HepG2 (cell line): ENCODE data around the gene MYBPC2. TPM values are rescaled to one million over a fixed set of nuclear protein-coding genes. Genes with fewer than 3 reads are reported as not detected.

Experiments
- AKAP8 ChIP-seq: sonication (generic); formaldehyde crosslinking; IDR thresholded peaks from 2 replicates; pipeline ENCODE4 v1.5.1; 2020; ENCODE audit warnings: mild to moderate bottlenecking, missing genetic modification reagents
- CBX5 ChIP-seq: sonication (generic); formaldehyde crosslinking; IDR thresholded peaks from 2 replicates; pipeline ENCODE4 v1.4.0; 2020; ENCODE audit warnings: missing genetic modification reagents, borderline replicate concordance
- CHCHD3 ChIP-seq: sonication (generic); formaldehyde crosslinking; IDR thresholded peaks from 2 replicates; pipeline ENCODE4 v1.8.0; 2022; ENCODE audit warnings: mild to moderate bottlenecking, missing genetic modification reagents, moderate library complexity
- ETV6 ChIP-seq: sonication (generic); formaldehyde crosslinking; conservative IDR thresholded peaks from 2 replicates; pipeline ENCODE4 v1.4.0; 2020; ENCODE audit warnings: missing genetic modification reagents
- FOXA1 ChIP-seq, 2 experiments: fragments of 450-650 bp in 1 of 2; sonication (generic) in 1 of 2; formaldehyde crosslinking in 1 of 2; IDR thresholded peaks; 2 replicates each; pipeline versions ENCODE4 v1.4.0 to v1.6.1; 2016 to 2020; ENCODE audit warnings: missing genetic modification reagents in 1 of 2
- NR1H2 ChIP-seq: sonication (generic); formaldehyde crosslinking; IDR thresholded peaks from 2 replicates; pipeline ENCODE4 v1.8.1; 2022; ENCODE audit warnings: low read depth, missing genetic modification reagents, borderline replicate concordance
- ONECUT2 ChIP-seq: sonication (generic); formaldehyde crosslinking; IDR thresholded peaks from 2 replicates; pipeline ENCODE4 v1.4.0; 2020; ENCODE audit warnings: missing genetic modification reagents
- SPEN ChIP-seq: sonication (generic); formaldehyde crosslinking; IDR thresholded peaks from 2 replicates; pipeline ENCODE4 v1.5.1; 2020; ENCODE audit warnings: low read depth, mild to moderate bottlenecking, missing genetic modification reagents
- ZNF501 ChIP-seq: sonication (generic); formaldehyde crosslinking; IDR thresholded peaks from 2 replicates; pipeline ENCODE4 v1.5.1; 2020; ENCODE audit warnings: mild to moderate bottlenecking, moderate library complexity, missing genetic modification reagents
- ZNF570 ChIP-seq: sonication (generic); formaldehyde crosslinking; IDR thresholded peaks from 2 replicates; pipeline ENCODE4 v1.4.0; 2020; ENCODE audit warnings: mild to moderate bottlenecking, missing genetic modification reagents, borderline replicate concordance
- ZNF7 ChIP-seq: IDR thresholded peaks from 2 replicates; pipeline ENCODE4 v1.6.1; 2016; ENCODE audit warnings: missing biosample characterization, missing genetic modification reagents
- ZNF780A ChIP-seq: sonication (generic); formaldehyde crosslinking; IDR thresholded peaks from 2 replicates; pipeline ENCODE4 v1.8.0; 2022; ENCODE audit warnings: mild to moderate bottlenecking, missing genetic modification reagents, moderate library complexity
- polyA plus RNA-seq, 8 experiments: library from polyadenylated mRNA; depleted of rRNA in 3 of 8; stranded (reverse) in 7 of 8; unstranded in 1 of 8; fragments of >200 nt; fragmentation: Illumina TruSeq in 4 of 8; extraction: Trizol in 4 of 8; gene quantifications; 2 replicates each; pipeline versions ENCODE4 v1.2.1 to v1.2.3, GENCODE V29; 2011 to 2016; ENCODE audit warnings: low read depth in 4 of 8, missing spikeins in 1 of 8, mixed read lengths in 1 of 8; ENCODE audit not compliant: insufficient read depth in 1 of 8
- total RNA-seq, 5 experiments: library from RNA; depleted of rRNA; stranded (reverse); fragments of >200 nt; fragmentation: Illumina TruSeq; extraction: Trizol; gene quantifications; 2 replicates each; pipeline ENCODE4 v1.2.3, GENCODE V29; 2016; ENCODE audit warnings: low read depth in 1 of 5
- TF ChIP-seq, protein P1 (sequence below): sonication (generic); formaldehyde crosslinking; IDR thresholded peaks from 2 replicates; pipeline ENCODE4 v1.4.0; 2020; ENCODE audit warnings: missing genetic modification reagents
- TF ChIP-seq, protein P2 (sequence below): sonication (generic); formaldehyde crosslinking; IDR thresholded peaks from 2 replicates; pipeline ENCODE4 v1.5.1; 2020; ENCODE audit warnings: mild to moderate bottlenecking, moderate library complexity, missing genetic modification reagents
- TF ChIP-seq, protein P3 (sequence below): sonication (generic); formaldehyde crosslinking; conservative IDR thresholded peaks from 2 replicates; pipeline ENCODE4 v1.4.0; 2020; ENCODE audit warnings: missing genetic modification reagents
- TF ChIP-seq, protein P4 (sequence below): sonication (generic); formaldehyde crosslinking; IDR thresholded peaks from 2 replicates; pipeline ENCODE4 v1.5.1; 2020; ENCODE audit warnings: missing genetic modification reagents, mild to moderate bottlenecking, borderline replicate concordance
- TF ChIP-seq, protein P5 (sequence below): sonication (generic); formaldehyde crosslinking; IDR thresholded peaks from 2 replicates; pipeline ENCODE4 v1.4.0; 2020; ENCODE audit warnings: missing genetic modification reagents

Gene MYBPC2
- total and polyA plus RNA-seq, 2 of the 13 experiments (the other 11 are each of a cell fraction or from before 2014, with no cell fraction given), result not detected

DNA sequence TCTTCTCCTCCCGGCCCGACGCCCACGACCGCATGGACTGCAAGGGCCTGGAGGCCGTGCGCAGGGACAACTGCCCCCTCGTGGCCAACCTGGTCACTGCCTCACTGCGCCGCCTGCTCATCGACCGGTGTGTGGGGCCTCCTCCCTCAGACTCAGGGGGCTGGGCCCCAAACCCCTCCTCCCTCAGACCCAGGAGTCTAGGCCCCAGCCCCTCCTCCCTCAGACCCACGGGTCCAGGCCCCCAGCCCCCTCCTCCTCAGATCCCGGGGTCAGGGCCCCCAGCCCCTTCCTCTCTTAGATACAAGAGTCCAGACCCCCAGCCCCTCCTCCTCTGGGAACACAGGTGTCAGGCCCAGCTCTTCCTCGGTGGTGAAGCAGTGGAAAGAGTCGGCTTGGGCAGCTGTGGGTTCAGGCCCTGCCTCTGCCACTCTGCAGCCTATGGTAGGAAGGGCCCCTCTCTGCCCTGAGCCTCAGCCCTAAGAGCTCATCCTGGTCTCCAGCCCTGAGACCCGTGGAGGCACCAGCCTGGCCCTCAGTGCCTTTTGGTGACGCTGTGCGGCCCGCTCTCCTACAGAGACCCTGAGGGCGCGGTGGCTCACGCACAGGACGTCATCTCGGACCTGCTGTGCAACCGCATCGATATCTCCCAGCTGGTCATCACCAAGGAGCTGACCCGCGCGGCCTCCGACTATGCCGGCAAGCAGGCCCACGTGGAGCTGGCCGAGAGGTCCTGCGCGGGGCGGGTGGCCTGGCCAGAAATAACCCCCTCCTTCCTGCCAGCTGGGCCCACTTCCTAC is 17.6 kb upstream of the MYBPC2 start (continued):
- TF ChIP-seq ZNF501 (no peak), ZNF7 (CRISPR knock-in tag) (no peak), CHCHD3 (CRISPR knock-in tag) (no peak), ZNF570 (CRISPR knock-in tag) (no peak), FOXA1 (IDR thresholded peaks at IDR 0.05) (no peak), FOXA1 (CRISPR knock-in tag; IDR thresholded peaks at IDR 0.05) (no peak), ONECUT2 (CRISPR knock-in tag) (peak; percentile 73), AKAP8 (0 out of 2 replicates have a peak, but pooled peaks have one; percentile 30), ZNF780A (CRISPR knock-in tag) (no peak), NR1H2 (CRISPR knock-in tag) (no peak), SPEN (CRISPR knock-in tag) (peak; percentile 51; the same call in 1 of the 2 replicates), ETV6 (CRISPR knock-in tag) (no peak), CBX5 (CRISPR knock-in tag) (peak; percentile 44; the same call in 1 of the 2 replicates)
- TF ChIP-seq, protein P1, sequence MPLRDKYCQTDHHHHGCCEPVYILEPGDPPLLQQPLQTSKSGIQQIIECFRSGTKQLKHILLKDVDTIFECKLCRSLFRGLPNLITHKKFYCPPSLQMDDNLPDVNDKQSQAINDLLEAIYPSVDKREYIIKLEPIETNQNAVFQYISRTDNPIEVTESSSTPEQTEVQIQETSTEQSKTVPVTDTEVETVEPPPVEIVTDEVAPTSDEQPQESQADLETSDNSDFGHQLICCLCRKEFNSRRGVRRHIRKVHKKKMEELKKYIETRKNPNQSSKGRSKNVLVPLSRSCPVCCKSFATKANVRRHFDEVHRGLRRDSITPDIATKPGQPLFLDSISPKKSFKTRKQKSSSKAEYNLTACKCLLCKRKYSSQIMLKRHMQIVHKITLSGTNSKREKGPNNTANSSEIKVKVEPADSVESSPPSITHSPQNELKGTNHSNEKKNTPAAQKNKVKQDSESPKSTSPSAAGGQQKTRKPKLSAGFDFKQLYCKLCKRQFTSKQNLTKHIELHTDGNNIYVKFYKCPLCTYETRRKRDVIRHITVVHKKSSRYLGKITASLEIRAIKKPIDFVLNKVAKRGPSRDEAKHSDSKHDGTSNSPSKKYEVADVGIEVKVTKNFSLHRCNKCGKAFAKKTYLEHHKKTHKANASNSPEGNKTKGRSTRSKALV, result no peak
- TF ChIP-seq, protein P2, sequence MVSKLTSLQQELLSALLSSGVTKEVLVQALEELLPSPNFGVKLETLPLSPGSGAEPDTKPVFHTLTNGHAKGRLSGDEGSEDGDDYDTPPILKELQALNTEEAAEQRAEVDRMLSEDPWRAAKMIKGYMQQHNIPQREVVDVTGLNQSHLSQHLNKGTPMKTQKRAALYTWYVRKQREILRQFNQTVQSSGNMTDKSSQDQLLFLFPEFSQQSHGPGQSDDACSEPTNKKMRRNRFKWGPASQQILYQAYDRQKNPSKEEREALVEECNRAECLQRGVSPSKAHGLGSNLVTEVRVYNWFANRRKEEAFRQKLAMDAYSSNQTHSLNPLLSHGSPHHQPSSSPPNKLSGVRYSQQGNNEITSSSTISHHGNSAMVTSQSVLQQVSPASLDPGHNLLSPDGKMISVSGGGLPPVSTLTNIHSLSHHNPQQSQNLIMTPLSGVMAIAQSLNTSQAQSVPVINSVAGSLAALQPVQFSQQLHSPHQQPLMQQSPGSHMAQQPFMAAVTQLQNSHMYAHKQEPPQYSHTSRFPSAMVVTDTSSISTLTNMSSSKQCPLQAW (CRISPR knock-in tag), result no peak
- TF ChIP-seq, protein P3, sequence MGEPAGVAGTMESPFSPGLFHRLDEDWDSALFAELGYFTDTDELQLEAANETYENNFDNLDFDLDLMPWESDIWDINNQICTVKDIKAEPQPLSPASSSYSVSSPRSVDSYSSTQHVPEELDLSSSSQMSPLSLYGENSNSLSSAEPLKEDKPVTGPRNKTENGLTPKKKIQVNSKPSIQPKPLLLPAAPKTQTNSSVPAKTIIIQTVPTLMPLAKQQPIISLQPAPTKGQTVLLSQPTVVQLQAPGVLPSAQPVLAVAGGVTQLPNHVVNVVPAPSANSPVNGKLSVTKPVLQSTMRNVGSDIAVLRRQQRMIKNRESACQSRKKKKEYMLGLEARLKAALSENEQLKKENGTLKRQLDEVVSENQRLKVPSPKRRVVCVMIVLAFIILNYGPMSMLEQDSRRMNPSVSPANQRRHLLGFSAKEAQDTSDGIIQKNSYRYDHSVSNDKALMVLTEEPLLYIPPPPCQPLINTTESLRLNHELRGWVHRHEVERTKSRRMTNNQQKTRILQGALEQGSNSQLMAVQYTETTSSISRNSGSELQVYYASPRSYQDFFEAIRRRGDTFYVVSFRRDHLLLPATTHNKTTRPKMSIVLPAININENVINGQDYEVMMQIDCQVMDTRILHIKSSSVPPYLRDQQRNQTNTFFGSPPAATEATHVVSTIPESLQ (CRISPR knock-in tag), result no peak
- TF ChIP-seq, protein P4, sequence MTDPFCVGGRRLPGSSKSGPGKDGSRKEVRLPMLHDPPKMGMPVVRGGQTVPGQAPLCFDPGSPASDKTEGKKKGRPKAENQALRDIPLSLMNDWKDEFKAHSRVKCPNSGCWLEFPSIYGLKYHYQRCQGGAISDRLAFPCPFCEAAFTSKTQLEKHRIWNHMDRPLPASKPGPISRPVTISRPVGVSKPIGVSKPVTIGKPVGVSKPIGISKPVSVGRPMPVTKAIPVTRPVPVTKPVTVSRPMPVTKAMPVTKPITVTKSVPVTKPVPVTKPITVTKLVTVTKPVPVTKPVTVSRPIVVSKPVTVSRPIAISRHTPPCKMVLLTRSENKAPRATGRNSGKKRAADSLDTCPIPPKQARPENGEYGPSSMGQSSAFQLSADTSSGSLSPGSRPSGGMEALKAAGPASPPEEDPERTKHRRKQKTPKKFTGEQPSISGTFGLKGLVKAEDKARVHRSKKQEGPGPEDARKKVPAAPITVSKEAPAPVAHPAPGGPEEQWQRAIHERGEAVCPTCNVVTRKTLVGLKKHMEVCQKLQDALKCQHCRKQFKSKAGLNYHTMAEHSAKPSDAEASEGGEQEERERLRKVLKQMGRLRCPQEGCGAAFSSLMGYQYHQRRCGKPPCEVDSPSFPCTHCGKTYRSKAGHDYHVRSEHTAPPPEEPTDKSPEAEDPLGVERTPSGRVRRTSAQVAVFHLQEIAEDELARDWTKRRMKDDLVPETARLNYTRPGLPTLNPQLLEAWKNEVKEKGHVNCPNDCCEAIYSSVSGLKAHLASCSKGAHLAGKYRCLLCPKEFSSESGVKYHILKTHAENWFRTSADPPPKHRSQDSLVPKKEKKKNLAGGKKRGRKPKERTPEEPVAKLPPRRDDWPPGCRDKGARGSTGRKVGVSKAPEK (CRISPR knock-in tag), result no peak
- TF ChIP-seq, protein P5, sequence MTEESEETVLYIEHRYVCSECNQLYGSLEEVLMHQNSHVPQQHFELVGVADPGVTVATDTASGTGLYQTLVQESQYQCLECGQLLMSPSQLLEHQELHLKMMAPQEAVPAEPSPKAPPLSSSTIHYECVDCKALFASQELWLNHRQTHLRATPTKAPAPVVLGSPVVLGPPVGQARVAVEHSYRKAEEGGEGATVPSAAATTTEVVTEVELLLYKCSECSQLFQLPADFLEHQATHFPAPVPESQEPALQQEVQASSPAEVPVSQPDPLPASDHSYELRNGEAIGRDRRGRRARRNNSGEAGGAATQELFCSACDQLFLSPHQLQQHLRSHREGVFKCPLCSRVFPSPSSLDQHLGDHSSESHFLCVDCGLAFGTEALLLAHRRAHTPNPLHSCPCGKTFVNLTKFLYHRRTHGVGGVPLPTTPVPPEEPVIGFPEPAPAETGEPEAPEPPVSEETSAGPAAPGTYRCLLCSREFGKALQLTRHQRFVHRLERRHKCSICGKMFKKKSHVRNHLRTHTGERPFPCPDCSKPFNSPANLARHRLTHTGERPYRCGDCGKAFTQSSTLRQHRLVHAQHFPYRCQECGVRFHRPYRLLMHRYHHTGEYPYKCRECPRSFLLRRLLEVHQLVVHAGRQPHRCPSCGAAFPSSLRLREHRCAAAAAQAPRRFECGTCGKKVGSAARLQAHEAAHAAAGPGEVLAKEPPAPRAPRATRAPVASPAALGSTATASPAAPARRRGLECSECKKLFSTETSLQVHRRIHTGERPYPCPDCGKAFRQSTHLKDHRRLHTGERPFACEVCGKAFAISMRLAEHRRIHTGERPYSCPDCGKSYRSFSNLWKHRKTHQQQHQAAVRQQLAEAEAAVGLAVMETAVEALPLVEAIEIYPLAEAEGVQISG, result 0 out of 2 replicates have a peak, but pooled peaks have one; percentile 31
